Activated CD4-positive, CD25-positive, alpha-beta regulatory T cell treated with anti-CD3 and anti-CD28 coated beads, Interleukin-2, amount 50 U/mL, for 72 hours (primary cell): ENCODE results near the gene SUGT1.

ENCODE experiments used
- DNase-seq: peaks from one replicate; pipeline ENCODE4 v3.0.0; 2021

Gene SUGT1

GRCh38 chr13:52739468-52740071, 86.9 kb downstream of the SUGT1 start, which contains the start of gene CNMD:
CNMD (minus strand) TSS chr13:52739820; CDS start chr13:52739701, 119 bp downstream.
- DNase-seq: no peak

DNA sequence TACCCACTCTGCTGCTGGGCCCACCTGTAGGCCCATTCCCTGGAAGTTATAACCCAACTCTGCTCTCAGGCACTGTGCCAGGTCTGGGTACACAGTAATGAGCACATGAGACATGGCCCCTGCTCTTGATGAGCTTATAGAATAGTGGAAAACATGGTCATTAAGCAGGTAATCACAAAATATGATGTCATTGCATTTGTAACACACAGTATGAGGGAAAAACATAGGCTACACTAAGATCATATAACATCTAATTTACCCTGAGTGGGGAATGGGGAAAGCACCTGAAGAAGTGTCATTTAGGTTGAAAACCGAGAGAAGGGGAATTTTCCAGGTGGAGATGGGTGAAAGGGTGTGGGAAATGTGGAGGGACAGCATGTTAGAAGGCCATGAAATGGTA, 90.9 kb downstream of the SUGT1 start:
- DNase-seq: no peak

DNA sequence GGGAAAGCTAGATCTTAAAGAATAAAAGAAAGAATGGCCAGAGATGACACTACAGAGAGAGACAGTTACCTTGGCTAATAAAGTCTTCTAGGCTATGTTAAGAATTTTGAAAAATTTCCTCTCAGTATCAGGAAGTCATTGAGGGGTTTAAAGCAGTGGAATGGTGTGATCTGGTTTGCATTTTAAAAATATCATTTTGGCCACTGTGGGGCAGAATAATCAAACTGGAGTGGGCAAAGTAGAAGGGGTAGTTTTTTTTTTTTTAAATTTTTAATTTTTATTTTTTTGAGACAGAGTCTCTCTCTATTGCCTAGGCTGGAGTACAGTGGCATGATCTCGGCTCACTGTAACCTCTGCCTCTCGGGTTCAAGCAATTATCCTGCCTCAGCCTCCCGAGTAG, 91.4 kb downstream of the SUGT1 start:
- DNase-seq: no peak

GRCh38 chr13:52744842-52745375, 92.3 kb downstream of the SUGT1 start:
- no peak for DNase-seq

DNA sequence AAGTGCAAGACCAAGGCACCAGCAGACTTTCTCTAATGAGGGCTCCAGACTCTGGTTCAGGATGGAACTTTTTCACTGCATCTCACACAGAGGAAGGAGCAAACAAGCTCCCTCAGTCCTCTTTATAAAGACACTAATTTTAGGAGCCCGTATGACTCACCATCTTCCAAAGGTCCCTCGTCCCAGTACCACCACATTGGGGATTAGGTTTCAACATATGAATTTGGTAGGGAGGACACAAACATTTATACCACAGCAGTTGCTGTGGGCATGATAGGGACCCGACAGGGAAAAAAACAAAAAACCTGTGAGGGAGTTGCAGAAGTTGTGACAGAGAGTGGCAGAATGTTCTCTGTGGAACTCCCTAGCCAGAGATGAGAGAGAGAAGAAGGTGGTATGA, 93.5 kb downstream of the SUGT1 start:
- DNase-seq: no peak

DNA sequence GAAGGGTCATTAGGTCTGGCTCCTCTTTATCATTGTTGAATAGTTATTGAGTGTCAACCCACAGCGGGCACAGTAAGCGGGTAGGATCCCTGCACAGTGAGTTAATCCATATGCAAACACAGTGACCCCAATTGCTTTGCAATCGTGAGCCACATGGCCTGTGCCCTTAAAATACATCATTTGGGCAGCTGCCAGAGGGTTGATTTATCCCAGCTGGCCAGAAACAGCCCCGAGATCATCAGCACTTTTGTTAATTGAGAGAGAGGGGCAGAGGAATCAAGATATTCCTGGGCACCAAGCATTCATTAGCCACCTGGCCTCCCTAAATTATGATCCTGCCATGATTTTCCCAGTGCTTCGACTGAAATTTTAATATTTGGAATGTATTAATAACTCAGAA, 96.8 kb downstream of the SUGT1 start:
- DNase-seq: no peak
